ENCODE measurements around the gene TRAF3IP3.

Gene TRAF3IP3

GRCh38 chr1:209803568-209803967 lies 47.7 kb downstream of the TRAF3IP3 start:
- DNase-seq: no peak

- no peak for DNase-seq
These were observed 49.5 kb downstream of the TRAF3IP3 start for GRCh38 chr1:209805341-209805781.

- peak in 1 of 2 experiments; percentile 5 for DNase-seq
These were observed 50.3 kb downstream of the TRAF3IP3 start, which contains the start of gene IRF6 for GRCh38 chr1:209805875-209806760. Gene IRF6 (minus strand): TSS chr1:209806142. CDS start chr1:209801413, 4,729 bp downstream.

GRCh38 chr1:209807509-209807908 lies 51.7 kb downstream of the TRAF3IP3 start:
- DNase-seq: no peak

- DNase-seq: peak in 1 of 2 experiments; percentile 6
These were observed 52.3 kb downstream of the TRAF3IP3 start for GRCh38 chr1:209808059-209808581.

GRCh38 chr1:209809611-209810010 lies 53.8 kb downstream of the TRAF3IP3 start:
- no peak for DNase-seq

- no peak for DNase-seq
These were observed 54.9 kb downstream of the TRAF3IP3 start for GRCh38 chr1:209810783-209811182.

- no peak for DNase-seq
These were observed 58.0 kb downstream of the TRAF3IP3 start for GRCh38 chr1:209813902-209814301.

GRCh38 chr1:209815490-209815889 lies 59.6 kb downstream of the TRAF3IP3 start:
- no peak for DNase-seq

- DNase-seq: no peak
These were observed 60.1 kb downstream of the TRAF3IP3 start for GRCh38 chr1:209815931-209816341.

- DNase-seq: no peak
These were observed 61.1 kb downstream of the TRAF3IP3 start for GRCh38 chr1:209816923-209817322.

GRCh38 chr1:209817691-209818090 lies 61.8 kb downstream of the TRAF3IP3 start:
- no peak for DNase-seq

- DNase-seq: no peak
These were observed 63.2 kb downstream of the TRAF3IP3 start for GRCh38 chr1:209819058-209819457.

- no peak for DNase-seq
These were observed 65.1 kb downstream of the TRAF3IP3 start for GRCh38 chr1:209820986-209821385.

GRCh38 chr1:209822706-209823105 lies 66.9 kb downstream of the TRAF3IP3 start:
- DNase-seq: no peak

- DNase-seq: peak in 1 of 2 experiments; percentile 45
These were observed 67.5 kb downstream of the TRAF3IP3 start for GRCh38 chr1:209823143-209824041.

GRCh38 chr1:209825591-209826434 lies 70.0 kb downstream of the TRAF3IP3 start:
- DNase-seq: no peak

- DNase-seq: peak; percentile 92 to 96
These were observed 71.8 kb downstream of the TRAF3IP3 start, which contains the start of gene UTP25 for GRCh38 chr1:209827384-209828262. Gene UTP25 (plus strand): TSS chr1:209827972. CDS start chr1:209828064, 92 bp downstream.

- no peak for DNase-seq
These were observed 73.9 kb downstream of the TRAF3IP3 start for GRCh38 chr1:209829716-209830115.

- no peak for DNase-seq
These were observed 74.9 kb downstream of the TRAF3IP3 start for GRCh38 chr1:209830722-209831121.

- DNase-seq: no peak
These were observed 75.8 kb downstream of the TRAF3IP3 start for GRCh38 chr1:209831615-209832014.

Data from NCI-H524 (cell line).